Measurements from ENCODE around the gene A3GALT2. TPM values are rescaled to one million over a fixed set of nuclear protein-coding genes. Genes with fewer than 3 reads are reported as not detected.

Gene A3GALT2
- total RNA-seq, 1 experiment from 2014 or later, result not detected

DNA sequence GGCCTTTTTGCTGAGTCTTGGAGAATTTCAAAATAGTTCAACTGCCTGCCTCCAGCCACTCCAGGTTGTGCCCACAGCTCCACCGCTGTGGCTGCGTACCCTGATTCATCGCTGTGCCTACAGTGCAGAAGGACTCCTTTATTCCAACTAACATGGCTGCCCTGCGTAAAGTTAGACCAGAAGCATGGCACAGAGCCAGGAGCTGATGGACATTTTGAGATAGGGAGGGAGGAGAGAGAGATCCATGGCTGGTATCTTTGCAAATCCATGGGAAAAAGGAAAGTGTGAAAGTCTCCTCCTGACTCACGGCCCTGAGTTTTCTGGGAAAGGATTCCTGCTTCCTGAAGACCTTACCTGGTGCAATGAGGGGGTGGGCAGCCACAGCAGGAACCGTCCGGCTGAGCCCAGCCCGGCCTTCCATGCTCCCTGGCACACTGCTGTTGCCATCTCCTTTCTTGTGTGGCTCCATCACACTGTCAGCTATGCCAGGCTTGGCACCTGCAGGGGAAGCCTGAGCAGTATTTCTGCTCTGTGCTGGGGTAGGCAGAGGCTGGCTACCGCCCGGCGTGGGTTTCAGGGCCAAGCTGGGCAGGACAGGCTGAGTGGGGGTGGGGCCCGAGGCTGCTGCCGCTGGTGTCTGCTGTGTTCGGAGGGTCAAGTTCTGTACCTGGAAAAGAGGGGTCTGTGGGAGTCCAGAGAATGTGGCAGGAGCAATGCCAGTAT is 46.0 kb upstream of the A3GALT2 start:
- no peaks in the 10 kb centered on the region for H3K36me3 ChIP-seq (ENCODE audit: control insufficient read depth, insufficient read depth, low read length)
- no peaks in the 10 kb centered on the region for H3K27me3 ChIP-seq (ENCODE audit: control insufficient read depth, insufficient read depth, low read length)
- peaks cover 12% of the 10 kb centered on the region for H3K4me1 ChIP-seq (ENCODE audit: control insufficient read depth, insufficient read depth, low read length)
- peak; percentile 4; the same call in 1 of the 2 replicates for ATAC-seq
- TF ChIP-seq, protein P1, sequence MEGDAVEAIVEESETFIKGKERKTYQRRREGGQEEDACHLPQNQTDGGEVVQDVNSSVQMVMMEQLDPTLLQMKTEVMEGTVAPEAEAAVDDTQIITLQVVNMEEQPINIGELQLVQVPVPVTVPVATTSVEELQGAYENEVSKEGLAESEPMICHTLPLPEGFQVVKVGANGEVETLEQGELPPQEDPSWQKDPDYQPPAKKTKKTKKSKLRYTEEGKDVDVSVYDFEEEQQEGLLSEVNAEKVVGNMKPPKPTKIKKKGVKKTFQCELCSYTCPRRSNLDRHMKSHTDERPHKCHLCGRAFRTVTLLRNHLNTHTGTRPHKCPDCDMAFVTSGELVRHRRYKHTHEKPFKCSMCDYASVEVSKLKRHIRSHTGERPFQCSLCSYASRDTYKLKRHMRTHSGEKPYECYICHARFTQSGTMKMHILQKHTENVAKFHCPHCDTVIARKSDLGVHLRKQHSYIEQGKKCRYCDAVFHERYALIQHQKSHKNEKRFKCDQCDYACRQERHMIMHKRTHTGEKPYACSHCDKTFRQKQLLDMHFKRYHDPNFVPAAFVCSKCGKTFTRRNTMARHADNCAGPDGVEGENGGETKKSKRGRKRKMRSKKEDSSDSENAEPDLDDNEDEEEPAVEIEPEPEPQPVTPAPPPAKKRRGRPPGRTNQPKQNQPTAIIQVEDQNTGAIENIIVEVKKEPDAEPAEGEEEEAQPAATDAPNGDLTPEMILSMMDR (IDR thresholded peaks at IDR 0.05), result no peak
- TF ChIP-seq SIN3A (IDR thresholded peaks at IDR 0.05; ENCODE audit: borderline replicate concordance, insufficient read depth, low read depth, low read length), result no peak
- no peak for TF ChIP-seq TCF7L2 (IDR thresholded peaks at IDR 0.05; ENCODE audit: low read depth, low read length)
- no peak for TF ChIP-seq POLR2AphosphoS5 (IDR thresholded peaks at IDR 0.05; ENCODE audit: low read depth, low read length)
- TF ChIP-seq, protein P2, sequence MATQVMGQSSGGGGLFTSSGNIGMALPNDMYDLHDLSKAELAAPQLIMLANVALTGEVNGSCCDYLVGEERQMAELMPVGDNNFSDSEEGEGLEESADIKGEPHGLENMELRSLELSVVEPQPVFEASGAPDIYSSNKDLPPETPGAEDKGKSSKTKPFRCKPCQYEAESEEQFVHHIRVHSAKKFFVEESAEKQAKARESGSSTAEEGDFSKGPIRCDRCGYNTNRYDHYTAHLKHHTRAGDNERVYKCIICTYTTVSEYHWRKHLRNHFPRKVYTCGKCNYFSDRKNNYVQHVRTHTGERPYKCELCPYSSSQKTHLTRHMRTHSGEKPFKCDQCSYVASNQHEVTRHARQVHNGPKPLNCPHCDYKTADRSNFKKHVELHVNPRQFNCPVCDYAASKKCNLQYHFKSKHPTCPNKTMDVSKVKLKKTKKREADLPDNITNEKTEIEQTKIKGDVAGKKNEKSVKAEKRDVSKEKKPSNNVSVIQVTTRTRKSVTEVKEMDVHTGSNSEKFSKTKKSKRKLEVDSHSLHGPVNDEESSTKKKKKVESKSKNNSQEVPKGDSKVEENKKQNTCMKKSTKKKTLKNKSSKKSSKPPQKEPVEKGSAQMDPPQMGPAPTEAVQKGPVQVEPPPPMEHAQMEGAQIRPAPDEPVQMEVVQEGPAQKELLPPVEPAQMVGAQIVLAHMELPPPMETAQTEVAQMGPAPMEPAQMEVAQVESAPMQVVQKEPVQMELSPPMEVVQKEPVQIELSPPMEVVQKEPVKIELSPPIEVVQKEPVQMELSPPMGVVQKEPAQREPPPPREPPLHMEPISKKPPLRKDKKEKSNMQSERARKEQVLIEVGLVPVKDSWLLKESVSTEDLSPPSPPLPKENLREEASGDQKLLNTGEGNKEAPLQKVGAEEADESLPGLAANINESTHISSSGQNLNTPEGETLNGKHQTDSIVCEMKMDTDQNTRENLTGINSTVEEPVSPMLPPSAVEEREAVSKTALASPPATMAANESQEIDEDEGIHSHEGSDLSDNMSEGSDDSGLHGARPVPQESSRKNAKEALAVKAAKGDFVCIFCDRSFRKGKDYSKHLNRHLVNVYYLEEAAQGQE (IDR thresholded peaks at IDR 0.05; ENCODE audit: insufficient read depth in 1 of 2, low read depth in 2 of 2, low read length in 1 of 2), result no peak
- in situ Hi-C loops (cut with HindIII; ENCODE audit: low pct_unique_long_range_greater_than_20kb, low sequenced_read_pairs) (no loop called here), intact Hi-C loops (cut with micrococcal nuclease; ENCODE audit: unreplicated experiment) (loop anchor here (2.0 to 10.0 kb wide), 2 partner anchors 148 to 272 kb away; no protein-coding TSS in a partner anchor)
- CTCF ChIA-PET, result interaction anchor here (0.6 to 4.2 kb wide), 5 partner anchors 10 to 104 kb away, joined by 3 to 20 read pairs (median 4); no protein-coding TSS in a partner anchor
- 0 out of 2 replicates have a peak overlapping the region, but pooled peaks have one; percentile 34 for H3K27ac ChIP-seq (ENCODE audit: low read length)
- H3K4me3 ChIP-seq (ENCODE audit: low read depth in 2 of 2, low read length in 2 of 2), result no peak overlapping the region
- no TSS peak for BruUV-seq (replicated peaks)
- no peak for DNase-seq (ENCODE audit: low read depth, low spot score)
- H3K9me3 ChIP-seq (ENCODE audit: control insufficient read depth, insufficient read depth, low read depth, low read length), result no peaks in the 10 kb centered on the region
- POLR2A ChIA-PET, result no interaction called here

DNA sequence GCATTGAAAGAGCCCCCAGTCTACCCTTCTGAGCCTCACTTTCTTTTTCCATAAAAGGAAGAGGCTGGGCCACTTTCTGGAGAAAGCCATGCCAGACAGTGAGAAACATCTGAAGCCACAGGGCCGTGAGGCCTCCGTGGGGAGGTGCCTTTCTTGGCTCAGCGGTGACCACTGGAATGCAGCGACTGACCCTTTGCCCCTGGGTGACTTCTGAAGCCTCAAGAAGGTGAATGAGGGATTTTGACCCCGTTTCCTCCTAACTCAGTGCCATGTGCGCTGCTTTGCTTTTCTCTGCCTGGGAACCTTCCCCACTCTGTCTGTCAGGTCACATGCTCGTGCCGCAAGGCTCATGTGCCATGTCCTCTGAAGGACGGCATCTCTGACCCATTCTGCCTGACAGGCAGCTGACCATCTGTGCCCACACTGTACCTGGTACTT is 44.7 kb upstream of the A3GALT2 start:
- ChIA-PET POLR2A (no interaction called here), CTCF (interaction anchor here (1.3 to 4.2 kb wide), 2 partner anchors 8 to 70 kb away, joined by 4 to 20 read pairs; no protein-coding TSS in a partner anchor)
- Histone ChIP-seq H3K4me3 (ENCODE audit: low read depth in 2 of 2, low read length in 2 of 2) (no peak overlapping the region), H3K27me3 (ENCODE audit: control insufficient read depth, insufficient read depth, low read length) (no peaks in the 10 kb centered on the region), H3K9me3 (ENCODE audit: control insufficient read depth, insufficient read depth, low read depth, low read length) (no peaks in the 10 kb centered on the region), H3K36me3 (ENCODE audit: control insufficient read depth, insufficient read depth, low read length) (no peaks in the 10 kb centered on the region), H3K27ac (ENCODE audit: low read length) (no peak overlapping the region), H3K4me1 (ENCODE audit: control insufficient read depth, insufficient read depth, low read length) (peaks cover 12% of the 10 kb centered on the region)
- intact Hi-C loops (cut with micrococcal nuclease; ENCODE audit: unreplicated experiment), result loop anchor here (10.0 kb wide), 1 partner anchor 271 kb away; no protein-coding TSS in a partner anchor
- DNase-seq (ENCODE audit: low read depth, low spot score), result no peak
- BruUV-seq (replicated peaks), result no TSS peak
- TF ChIP-seq POLR2AphosphoS5 (IDR thresholded peaks at IDR 0.05; ENCODE audit: low read depth, low read length) (no peak), SIN3A (IDR thresholded peaks at IDR 0.05; ENCODE audit: borderline replicate concordance, insufficient read depth, low read depth, low read length) (no peak), TCF7L2 (IDR thresholded peaks at IDR 0.05; ENCODE audit: low read depth, low read length) (no peak)
- TF ChIP-seq, protein P2 (IDR thresholded peaks at IDR 0.05; ENCODE audit: insufficient read depth in 1 of 2, low read depth in 2 of 2, low read length in 1 of 2), result no peak
- TF ChIP-seq, protein P1 (IDR thresholded peaks at IDR 0.05), result no peak
- in situ Hi-C loops (cut with HindIII; ENCODE audit: low pct_unique_long_range_greater_than_20kb, low sequenced_read_pairs), result no loop called here
- no peak for ATAC-seq
